ENCODE measurements around the gene FIZ1.

Gene FIZ1

GRCh38 chr19:55544776-55545439 lies 54.4 kb downstream of the FIZ1 start:
- DNase-seq (ENCODE audit: low read depth in 2 of 3, low spot score in 2 of 3): no peak

GRCh38 chr19:55544014-55544413 lies 55.3 kb downstream of the FIZ1 start:
- DNase-seq (ENCODE audit: low read depth in 2 of 3, low spot score in 2 of 3): no peak

- DNase-seq (ENCODE audit: low read depth in 2 of 3, low spot score in 2 of 3): no peak
These were observed 55.8 kb downstream of the FIZ1 start for GRCh38 chr19:55543567-55543966.

DNA sequence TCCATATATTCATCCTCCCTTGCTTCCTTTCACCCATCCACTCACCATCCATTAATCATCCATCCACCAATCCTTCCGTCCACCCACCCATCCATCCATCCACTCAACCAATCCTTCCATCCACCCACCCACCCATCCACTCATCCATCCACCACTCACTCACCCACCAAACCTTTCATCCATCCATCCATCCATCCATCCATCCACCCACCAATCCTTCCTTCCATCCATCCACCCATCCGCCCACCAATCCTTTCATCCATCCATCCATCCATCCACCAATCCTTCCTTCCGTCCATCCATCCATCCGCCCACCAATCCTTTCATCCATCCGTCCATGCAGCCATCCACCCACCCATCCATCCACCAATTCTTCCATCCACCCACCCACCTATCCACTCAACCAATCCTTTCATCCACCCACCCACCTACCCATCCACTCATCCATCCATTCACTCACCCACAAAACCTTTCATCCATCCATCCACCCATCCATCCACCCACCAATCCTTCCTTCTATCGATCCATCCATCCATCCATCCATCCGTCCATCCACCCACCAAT lies 56.9 kb downstream of the FIZ1 start:
- DNase-seq (ENCODE audit: low read depth in 2 of 3, low spot score in 2 of 3): no peak
